H9 (cell line): ENCODE data around the gene FLT3. TPM values are rescaled to one million over a fixed set of nuclear protein-coding genes. Genes with fewer than 3 reads are reported as not detected.

Experiments
- DNase-seq: peaks from one replicate; pipeline ENCODE4 v3.0.0-alpha.2; 2017
- H2AFZ ChIP-seq: one replicate; pipeline ENCODE4 v1.6.1; 2013; ENCODE audit warnings: mild to moderate bottlenecking, low read length, control low read depth, moderate library complexity
- H2AK5ac ChIP-seq: 2 replicates; pipeline ENCODE4 v1.6.1; 2013; ENCODE audit warnings: low read length, control low read depth, mixed read lengths; ENCODE audit not compliant: insufficient read length
- H2BK120ac ChIP-seq: one replicate; pipeline ENCODE4 v1.6.1; 2013; ENCODE audit warnings: low read depth, mild to moderate bottlenecking, low read length, control low read depth, inconsistent platforms; ENCODE audit not compliant: poor library complexity, severe bottlenecking
- H2BK12ac ChIP-seq: 2 replicates; pipeline ENCODE4 v1.6.1; 2013; ENCODE audit warnings: low read length, control low read depth, mixed read lengths, low read depth; ENCODE audit not compliant: insufficient read length
- H2BK15ac ChIP-seq: 2 replicates; pipeline ENCODE4 v1.6.1; 2013; ENCODE audit warnings: low read depth, low read length, control low read depth
- H2BK20ac ChIP-seq: one replicate; pipeline ENCODE4 v1.6.1; 2013; ENCODE audit warnings: low read depth, mild to moderate bottlenecking, low read length, control low read depth, inconsistent platforms; ENCODE audit not compliant: poor library complexity, severe bottlenecking
- H2BK5ac ChIP-seq: 2 replicates; pipeline ENCODE4 v1.6.1; 2013; ENCODE audit warnings: low read length, control low read depth, mixed read lengths; ENCODE audit not compliant: insufficient read length
- H3K14ac ChIP-seq: 2 replicates; pipeline ENCODE4 v1.6.1; 2013; ENCODE audit warnings: low read length, control low read depth; ENCODE audit not compliant: insufficient read depth
- H3K18ac ChIP-seq: 2 replicates; pipeline ENCODE4 v1.6.1; 2013; ENCODE audit warnings: low read depth, mild to moderate bottlenecking, mixed read lengths, low read length, control low read depth; ENCODE audit not compliant: insufficient read length
- H3K23ac ChIP-seq: 2 replicates; pipeline ENCODE4 v1.6.1; 2013; ENCODE audit warnings: low read length, control low read depth, mixed read lengths, low read depth; ENCODE audit not compliant: insufficient read length
- H3K23me2 ChIP-seq: 2 replicates; pipeline ENCODE4 v1.6.1; 2013; ENCODE audit warnings: low read depth, mild to moderate bottlenecking, mixed read lengths, low read length, control low read depth; ENCODE audit not compliant: insufficient read length, poor library complexity, severe bottlenecking
- H3K27ac ChIP-seq: 2 replicates; pipeline ENCODE4 v1.5.1; 2013; ENCODE audit warnings: low read length, control low read depth, mixed read lengths, low read depth; ENCODE audit not compliant: insufficient read length
- H3K27me3 ChIP-seq: 2 replicates; pipeline ENCODE4 v1.6.1; 2013; ENCODE audit warnings: low read length, control low read depth, inconsistent platforms; ENCODE audit not compliant: insufficient read depth
- H3K4ac ChIP-seq: 2 replicates; pipeline ENCODE4 v1.6.1; 2013; ENCODE audit warnings: low read depth, mild to moderate bottlenecking, control low read depth, inconsistent platforms, low read length, moderate library complexity
- H3K4me1 ChIP-seq: 2 replicates; pipeline ENCODE4 v1.6.1; 2013; ENCODE audit warnings: low read length, control low read depth, inconsistent platforms; ENCODE audit not compliant: insufficient read depth
- H3K4me2 ChIP-seq: 2 replicates; pipeline ENCODE4 v1.6.1; 2013; ENCODE audit warnings: low read length, control low read depth, mixed read lengths; ENCODE audit not compliant: insufficient read length, insufficient read depth
- H3K56ac ChIP-seq: 2 replicates; pipeline ENCODE4 v1.6.1; 2013; ENCODE audit warnings: low read depth, mild to moderate bottlenecking, mixed read lengths, low read length, control low read depth; ENCODE audit not compliant: insufficient read length
- H3K79me1 ChIP-seq: 2 replicates; pipeline ENCODE4 v1.6.1; 2013; ENCODE audit warnings: low read depth, mild to moderate bottlenecking, moderate library complexity, low read length, control low read depth, inconsistent platforms; ENCODE audit not compliant: insufficient read depth, poor library complexity, severe bottlenecking
- H3K79me2 ChIP-seq: 2 replicates; pipeline ENCODE4 v1.6.1; 2013; ENCODE audit warnings: low read length, control low read depth, inconsistent platforms; ENCODE audit not compliant: insufficient read depth
- H3K9ac ChIP-seq: 2 replicates; pipeline ENCODE4 v1.6.1; 2013; ENCODE audit warnings: low read length, control low read depth, mixed read lengths; ENCODE audit not compliant: insufficient read length; ENCODE audit errors: extremely low read depth
- H3K9me3 ChIP-seq: one replicate; pipeline ENCODE4 v1.6.1; 2013; ENCODE audit warnings: low read depth, low read length, inconsistent platforms; ENCODE audit not compliant: control insufficient read depth
- H3T11ph ChIP-seq: one replicate; pipeline ENCODE4 v1.6.1; 2013; ENCODE audit warnings: mild to moderate bottlenecking, low read length, control low read depth, inconsistent platforms
- H4K20me1 ChIP-seq: one replicate; pipeline ENCODE4 v1.6.1; 2013; ENCODE audit not compliant: control insufficient read depth, insufficient read length, insufficient read depth
- H4K5ac ChIP-seq: 2 replicates; pipeline ENCODE4 v1.6.1; 2013; ENCODE audit warnings: low read depth, mild to moderate bottlenecking, mixed read lengths, low read length, control low read depth; ENCODE audit not compliant: insufficient read length
- H4K8ac ChIP-seq: replicated peaks from 2 replicates; pipeline ENCODE4 v1.6.1; 2013; ENCODE audit warnings: low read length, control low read depth, mixed read lengths, low read depth; ENCODE audit not compliant: insufficient read length
- H4K91ac ChIP-seq: 2 replicates; pipeline ENCODE4 v1.6.1; 2013; ENCODE audit warnings: low read depth, mild to moderate bottlenecking, moderate library complexity, mixed read lengths, low read length, control low read depth; ENCODE audit not compliant: insufficient read length
- H3K27ac Mint-ChIP-seq, 3 experiments: 2 replicates in 2 of 3; 3 replicates in 1 of 3; pipeline ENCODE4 v1.8.0; 2020 to 2021; ENCODE audit warnings: mixed read lengths in 3 of 3, mild to moderate bottlenecking in 1 of 3, moderate library complexity in 1 of 3
- H3K27me3 Mint-ChIP-seq: 2 replicates; pipeline ENCODE4 v1.8.0; 2021; ENCODE audit warnings: low read depth, mild to moderate bottlenecking, moderate library complexity, mixed read lengths
- H3K36me3 Mint-ChIP-seq, 3 experiments: 2 replicates in 2 of 3; 3 replicates in 1 of 3; pipeline ENCODE4 v1.8.0; 2020 to 2021; ENCODE audit warnings: low read depth in 3 of 3, mixed read lengths in 3 of 3; ENCODE audit not compliant: insufficient read depth in 1 of 3
- H3K4me1 Mint-ChIP-seq, 2 experiments: 2 replicates each; pipeline ENCODE4 v1.8.0; 2020; ENCODE audit warnings: mixed read lengths in 2 of 2
- H3K4me3 Mint-ChIP-seq, 2 experiments: 2 replicates in 1 of 2; 3 replicates in 1 of 2; pipeline ENCODE4 v1.8.0; 2020 to 2021; ENCODE audit warnings: mild to moderate bottlenecking in 2 of 2, mixed read lengths in 2 of 2, moderate library complexity in 1 of 2
- H3K9me3 Mint-ChIP-seq, 2 experiments: 2 replicates in 1 of 2; 3 replicates in 1 of 2; pipeline ENCODE4 v1.8.0; 2020; ENCODE audit warnings: mild to moderate bottlenecking in 2 of 2, mixed read lengths in 2 of 2, moderate library complexity in 1 of 2
- CTCF ChIP-seq: fragments of 200-600 bp; sonication (generic); conservative IDR thresholded peaks from 3 replicates; pipeline ENCODE4 v1.8.0; 2021; ENCODE audit warnings: antibody characterized with exemption, mild to moderate bottlenecking
- WGBS: extraction: QIAGEN DNeasy Blood & Tissue Kit; methylation state at CpG from one replicate; pipeline ENCODE4 v1.1.7; 2013; ENCODE audit warnings: missing lambda C conversion rate, low lambda C conversion rate, mixed read lengths; ENCODE audit not compliant: insufficient read length; ENCODE audit errors: extremely low coverage; 5-methylcytosine and 5-hydroxymethylcytosine counted together
- total RNA-seq: library from RNA; stranded (reverse); gene quantifications from 2 replicates; pipeline ENCODE4 v1.2.1, GENCODE V29; 2021

The FLT3 gene
- total RNA-seq, 1 experiment from 2014 or later: 0.44 TPM

GRCh38 chr13:27972478-27972820 lies 127.9 kb downstream of the FLT3 start:
- Mint-ChIP-seq H3K27ac (no peak overlapping the region), H3K4me1 (peaks cover 24 to 32% of the 10 kb centered on the region in 2 experiments), H3K9me3 (peaks cover 7 to 24% of the 10 kb centered on the region in 2 experiments), H3K36me3 (no peaks in the 10 kb centered on the region), H3K4me3 (no peak overlapping the region), H3K27me3 (peaks cover 100% of the 10 kb centered on the region)
- no peak overlapping the region for H4K5ac ChIP-seq
- no peak overlapping the region for H3K4ac ChIP-seq
- no CpG with 5 or more reads among the region's 2 CpGs for WGBS
- no peak overlapping the region for H3K23ac ChIP-seq
- H4K20me1 ChIP-seq: peaks cover 4% of the 10 kb centered on the region
- peaks cover 9% of the 10 kb centered on the region for H3K4me1 ChIP-seq
- H2BK5ac ChIP-seq: no peak overlapping the region
- no peaks in the 10 kb centered on the region for H3K79me1 ChIP-seq
- H4K91ac ChIP-seq: no peak overlapping the region
- no peak overlapping the region for H2AFZ ChIP-seq
- H2BK120ac ChIP-seq: no peak overlapping the region
- H3K56ac ChIP-seq: no peak overlapping the region
- H3K14ac ChIP-seq: no peak overlapping the region
- H3T11ph ChIP-seq: no peak overlapping the region
- H3K23me2 ChIP-seq: no peaks in the 10 kb centered on the region
- H2BK15ac ChIP-seq: no peak overlapping the region
- H3K27me3 ChIP-seq: peaks cover 99% of the 10 kb centered on the region
- H2BK20ac ChIP-seq: no peak overlapping the region
- no peak for TF ChIP-seq CTCF
- H3K4me2 ChIP-seq: no peak overlapping the region
- H3K9ac ChIP-seq: no peak overlapping the region
- H2AK5ac ChIP-seq: no peak overlapping the region
- no peak overlapping the region for H3K27ac ChIP-seq
- no peak overlapping the region for H3K18ac ChIP-seq
- H3K9me3 ChIP-seq: no peaks in the 10 kb centered on the region
- no peaks in the 10 kb centered on the region for H3K79me2 ChIP-seq
- no peak overlapping the region for H4K8ac ChIP-seq
- DNase-seq: no peak
- no peak overlapping the region for H2BK12ac ChIP-seq
